AG09319 (cell line): ENCODE measurements around the gene PMIS2.

ENCODE experiments used
- DNase-seq: peaks from one replicate; pipeline ENCODE4 v3.0.0-alpha.2; 2010; ENCODE audit warnings: low read depth; ENCODE audit errors: extremely low read depth
- TF ChIP-seq, protein P1 (sequence below): IDR thresholded peaks from 2 replicates; pipeline ENCODE4 v1.5.1; 2011; ENCODE audit warnings: low read depth, mild to moderate bottlenecking, inconsistent platforms, low read length, moderate library complexity

PMIS2 gene

DNA sequence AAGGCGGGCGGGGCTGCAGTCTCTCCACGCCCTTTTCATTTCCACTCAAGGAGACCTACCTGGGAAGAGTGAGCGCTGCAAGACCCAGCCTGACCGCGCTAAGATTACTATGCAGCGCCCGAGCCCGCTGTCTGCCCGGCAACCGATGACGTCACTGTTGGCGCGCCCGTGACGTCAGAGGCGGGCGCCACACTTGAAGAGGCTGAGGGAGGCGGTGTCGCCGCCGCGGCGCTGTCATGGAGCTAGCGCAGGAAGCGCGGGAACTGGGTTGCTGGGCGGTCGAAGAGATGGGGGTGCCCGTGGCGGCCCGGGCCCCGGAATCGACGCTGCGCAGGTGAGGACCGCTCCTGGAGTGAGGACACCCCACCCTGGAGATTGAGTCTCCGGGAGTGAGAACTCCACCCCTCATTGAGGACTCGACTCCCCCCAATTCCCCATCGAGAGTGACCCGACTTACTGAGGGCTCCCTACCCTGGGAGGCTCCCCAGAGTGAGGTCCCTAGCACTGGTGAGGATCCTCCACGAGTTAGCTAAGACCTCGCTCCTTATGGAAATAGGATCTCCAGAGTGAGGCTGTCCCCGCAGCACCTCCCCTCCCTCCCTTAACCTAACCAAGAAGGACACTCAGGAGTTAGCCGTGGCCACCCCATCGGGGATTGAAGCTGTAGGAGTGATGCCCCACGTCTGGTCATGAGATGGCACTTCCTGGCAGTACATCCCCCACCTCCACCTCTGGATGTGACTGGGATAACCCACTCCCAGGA lies 26.8 kb downstream of the PMIS2 start, which contains the start of gene HAUS5:
TSS of gene HAUS5 (plus strand) at position 177 of the 763 bp plus-strand sequence. CDS start at position 237, 60 bp downstream.
- DNase-seq = peak; percentile 69
- TF ChIP-seq, protein P1, sequence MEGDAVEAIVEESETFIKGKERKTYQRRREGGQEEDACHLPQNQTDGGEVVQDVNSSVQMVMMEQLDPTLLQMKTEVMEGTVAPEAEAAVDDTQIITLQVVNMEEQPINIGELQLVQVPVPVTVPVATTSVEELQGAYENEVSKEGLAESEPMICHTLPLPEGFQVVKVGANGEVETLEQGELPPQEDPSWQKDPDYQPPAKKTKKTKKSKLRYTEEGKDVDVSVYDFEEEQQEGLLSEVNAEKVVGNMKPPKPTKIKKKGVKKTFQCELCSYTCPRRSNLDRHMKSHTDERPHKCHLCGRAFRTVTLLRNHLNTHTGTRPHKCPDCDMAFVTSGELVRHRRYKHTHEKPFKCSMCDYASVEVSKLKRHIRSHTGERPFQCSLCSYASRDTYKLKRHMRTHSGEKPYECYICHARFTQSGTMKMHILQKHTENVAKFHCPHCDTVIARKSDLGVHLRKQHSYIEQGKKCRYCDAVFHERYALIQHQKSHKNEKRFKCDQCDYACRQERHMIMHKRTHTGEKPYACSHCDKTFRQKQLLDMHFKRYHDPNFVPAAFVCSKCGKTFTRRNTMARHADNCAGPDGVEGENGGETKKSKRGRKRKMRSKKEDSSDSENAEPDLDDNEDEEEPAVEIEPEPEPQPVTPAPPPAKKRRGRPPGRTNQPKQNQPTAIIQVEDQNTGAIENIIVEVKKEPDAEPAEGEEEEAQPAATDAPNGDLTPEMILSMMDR = no peak

- DNase-seq = no peak
- TF ChIP-seq, protein P1 = no peak
These were observed 27.6 kb downstream of the PMIS2 start for GRCh38 chr19:35613574-35613973.

GRCh38 chr19:35615036-35615435 lies 29.1 kb downstream of the PMIS2 start:
- TF ChIP-seq, protein P1 = no peak
- no peak for DNase-seq

- no peak for DNase-seq
- TF ChIP-seq, protein P1 = no peak
These were observed 32.9 kb downstream of the PMIS2 start for GRCh38 chr19:35618857-35619256.

- TF ChIP-seq, protein P1 = no peak
- no peak for DNase-seq
These were observed 33.4 kb downstream of the PMIS2 start for GRCh38 chr19:35619290-35619923.

DNA sequence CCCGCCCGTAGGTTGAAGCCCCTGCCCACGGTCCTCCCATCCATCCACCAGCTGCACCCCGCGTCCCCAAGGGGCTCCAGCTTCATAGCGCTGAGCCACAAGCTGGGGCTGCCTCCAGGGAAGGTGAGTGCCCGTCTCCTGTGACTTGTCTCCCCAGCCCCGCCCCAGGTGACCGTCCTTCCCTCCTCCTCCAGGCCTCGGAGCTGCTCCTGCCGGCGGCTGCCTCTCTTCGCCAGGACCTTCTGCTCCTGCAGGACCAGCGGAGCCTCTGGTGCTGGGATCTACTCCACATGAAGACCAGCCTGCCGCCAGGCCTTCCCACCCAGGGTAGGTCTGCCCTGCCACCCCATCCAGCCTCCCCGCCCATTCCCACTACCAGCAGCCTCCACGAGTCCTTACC lies 34.0 kb downstream of the PMIS2 start:
- no peak for DNase-seq
- TF ChIP-seq, protein P1 = no peak

GRCh38 chr19:35621708-35622107 lies 35.7 kb downstream of the PMIS2 start:
- no peak for DNase-seq
- TF ChIP-seq, protein P1 = no peak
